ENCODE results near the gene LDLRAD4.

Gene LDLRAD4

GRCh38 chr18:13266218-13267100, 47.9 kb downstream of the LDLRAD4 start:
- no peak overlapping the region for H3K4me3 ChIP-seq (ENCODE audit: low read depth in 1 of 2, low read length in 2 of 2)
- H3K9ac ChIP-seq (ENCODE audit: low read depth, low read length): no peak overlapping the region
- no peaks in the 10 kb centered on the region for H3K27me3 ChIP-seq (ENCODE audit: insufficient read depth, low read length, poor library complexity)
- no peaks in the 10 kb centered on the region for H3K36me3 ChIP-seq (ENCODE audit: insufficient read depth, low read length)
- H3K79me2 ChIP-seq (ENCODE audit: insufficient read depth, low read length): peaks cover 65% of the 10 kb centered on the region
- H3K4me1 ChIP-seq (ENCODE audit: insufficient read depth, low read length): no peaks in the 10 kb centered on the region
- H4K20me1 ChIP-seq (ENCODE audit: insufficient read depth, low read length): peaks cover 50% of the 10 kb centered on the region
- no peak for DNase-seq
- no peak overlapping the region for H2AFZ ChIP-seq (ENCODE audit: low read depth, low read length)
- H3K9me3 ChIP-seq (ENCODE audit: insufficient read depth, low read length, severe bottlenecking): no peaks in the 10 kb centered on the region
- TF ChIP-seq CTCF (IDR thresholded peaks at IDR 0.05; ENCODE audit: borderline replicate concordance, extremely low read depth, low read length, poor library complexity, severe bottlenecking) (no peak), EZH2 (IDR thresholded peaks at IDR 0.05; ENCODE audit: borderline replicate concordance, low read depth, low read length, severe bottlenecking) (no peak)
- no peak overlapping the region for H3K4me2 ChIP-seq (ENCODE audit: insufficient read depth, low read length)
- H3K27ac ChIP-seq (ENCODE audit: low read length): no peak overlapping the region
- ATAC-seq (ENCODE audit: insufficient read depth, low read depth): no peak

DNA sequence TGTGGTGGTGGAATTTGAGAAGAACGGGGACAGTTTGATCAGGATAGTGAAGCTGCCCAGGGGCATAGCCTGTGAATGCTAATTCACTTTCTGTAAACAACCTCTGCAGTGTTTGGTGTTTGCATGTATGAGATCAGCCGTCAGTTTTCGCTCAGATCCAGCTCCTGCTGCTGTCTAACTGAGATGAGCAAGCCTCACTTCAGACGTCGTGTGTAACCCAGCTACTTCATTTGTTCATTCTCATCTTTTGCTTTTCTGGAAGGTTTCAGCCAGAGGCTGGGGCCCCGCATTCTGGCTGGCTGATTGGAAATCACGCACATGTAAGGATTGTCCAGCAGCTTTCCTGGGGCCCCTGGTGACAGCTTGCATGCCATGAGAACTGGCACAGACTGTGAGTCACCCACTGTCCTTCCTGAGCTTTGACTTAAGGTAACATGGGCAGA, 48.9 kb downstream of the LDLRAD4 start:
- H3K27me3 ChIP-seq (ENCODE audit: insufficient read depth, low read length, poor library complexity): no peaks in the 10 kb centered on the region
- peaks cover 65% of the 10 kb centered on the region for H3K79me2 ChIP-seq (ENCODE audit: insufficient read depth, low read length)
- no peak overlapping the region for H3K27ac ChIP-seq (ENCODE audit: low read length)
- H2AFZ ChIP-seq (ENCODE audit: low read depth, low read length): no peak overlapping the region
- H3K9me3 ChIP-seq (ENCODE audit: insufficient read depth, low read length, severe bottlenecking): no peaks in the 10 kb centered on the region
- DNase-seq (no peak), ATAC-seq (ENCODE audit: insufficient read depth, low read depth) (no peak)
- TF ChIP-seq EZH2 (IDR thresholded peaks at IDR 0.05; ENCODE audit: borderline replicate concordance, low read depth, low read length, severe bottlenecking) (no peak), CTCF (IDR thresholded peaks at IDR 0.05; ENCODE audit: borderline replicate concordance, extremely low read depth, low read length, poor library complexity, severe bottlenecking) (no peak)
- no peak overlapping the region for H3K4me3 ChIP-seq (ENCODE audit: low read depth in 1 of 2, low read length in 2 of 2)
- H3K9ac ChIP-seq (ENCODE audit: low read depth, low read length): no peak overlapping the region
- no peak overlapping the region for H3K4me2 ChIP-seq (ENCODE audit: insufficient read depth, low read length)
- no peaks in the 10 kb centered on the region for H3K36me3 ChIP-seq (ENCODE audit: insufficient read depth, low read length)
- H4K20me1 ChIP-seq (ENCODE audit: insufficient read depth, low read length): peaks cover 47% of the 10 kb centered on the region
- no peaks in the 10 kb centered on the region for H3K4me1 ChIP-seq (ENCODE audit: insufficient read depth, low read length)

- Histone ChIP-seq H2AFZ (ENCODE audit: low read depth, low read length) (no peak overlapping the region), H3K36me3 (ENCODE audit: insufficient read depth, low read length) (no peaks in the 10 kb centered on the region), H3K9me3 (ENCODE audit: insufficient read depth, low read length, severe bottlenecking) (no peaks in the 10 kb centered on the region), H3K4me3 (ENCODE audit: low read depth in 1 of 2, low read length in 2 of 2) (no peak overlapping the region), H3K79me2 (ENCODE audit: insufficient read depth, low read length) (peaks cover 65% of the 10 kb centered on the region), H3K27me3 (ENCODE audit: insufficient read depth, low read length, poor library complexity) (no peaks in the 10 kb centered on the region), H3K27ac (ENCODE audit: low read length) (no peak overlapping the region), H3K4me1 (ENCODE audit: insufficient read depth, low read length) (no peaks in the 10 kb centered on the region), H3K4me2 (ENCODE audit: insufficient read depth, low read length) (no peak overlapping the region), H3K9ac (ENCODE audit: low read depth, low read length) (no peak overlapping the region), H4K20me1 (ENCODE audit: insufficient read depth, low read length) (peaks cover 45% of the 10 kb centered on the region)
- DNase-seq (no peak), ATAC-seq (ENCODE audit: insufficient read depth, low read depth) (no peak)
- no peak for TF ChIP-seq EZH2 (IDR thresholded peaks at IDR 0.05; ENCODE audit: borderline replicate concordance, low read depth, low read length, severe bottlenecking)
- TF ChIP-seq CTCF (IDR thresholded peaks at IDR 0.05; ENCODE audit: borderline replicate concordance, extremely low read depth, low read length, poor library complexity, severe bottlenecking): no peak
These were observed 49.8 kb downstream of the LDLRAD4 start for GRCh38 chr18:13268158-13269012.

All from DND-41 (cell line).